Urinary bladder (tissue), 4 donors: Measurements from ENCODE around the gene PLCB2. TPM values are rescaled to one million over a fixed set of nuclear protein-coding genes. Genes with fewer than 3 reads are reported as not detected.

Experiments
- DNase-seq: peaks from one replicate; pipeline ENCODE4 v3.0.0-alpha.2; 2015; ENCODE audit errors: extremely low spot score
- H3K27ac ChIP-seq: one replicate; pipeline ENCODE4 v1.5.1; 2013; ENCODE audit warnings: low read depth, mild to moderate bottlenecking, moderate library complexity
- H3K36me3 ChIP-seq: one replicate; pipeline ENCODE4 v1.6.1; 2013; ENCODE audit warnings: mild to moderate bottlenecking, moderate library complexity; ENCODE audit not compliant: insufficient read depth
- H3K4me1 ChIP-seq: one replicate; pipeline ENCODE4 v1.6.1; 2013; ENCODE audit warnings: mild to moderate bottlenecking, moderate library complexity; ENCODE audit not compliant: insufficient read depth
- H3K4me3 ChIP-seq: one replicate; pipeline ENCODE4 v1.5.1; 2013; ENCODE audit warnings: low read depth, low read length
- WGBS: extraction: QIAGEN DNeasy Blood & Tissue Kit; methylation state at CpG from one replicate; pipeline ENCODE4 v1.1.7; 2013; 5-methylcytosine and 5-hydroxymethylcytosine counted together
- polyA plus RNA-seq: library from polyadenylated mRNA; stranded (reverse); fragments of 200-250 nt; gene quantifications from one replicate; pipeline ENCODE4 v1.2.3, GENCODE V29; 2013
- total RNA-seq: library from RNA; depleted of rRNA; stranded (reverse); fragments of >200 nt; gene quantifications from one replicate; pipeline ENCODE4 v1.2.3, GENCODE V29; 2014
- donor health status: healthy with polysubstance abuse.
- donor health status: healthy.

Gene PLCB2
- total and polyA plus RNA-seq, 2 donors, result 3.9 to 9.8 TPM

DNA sequence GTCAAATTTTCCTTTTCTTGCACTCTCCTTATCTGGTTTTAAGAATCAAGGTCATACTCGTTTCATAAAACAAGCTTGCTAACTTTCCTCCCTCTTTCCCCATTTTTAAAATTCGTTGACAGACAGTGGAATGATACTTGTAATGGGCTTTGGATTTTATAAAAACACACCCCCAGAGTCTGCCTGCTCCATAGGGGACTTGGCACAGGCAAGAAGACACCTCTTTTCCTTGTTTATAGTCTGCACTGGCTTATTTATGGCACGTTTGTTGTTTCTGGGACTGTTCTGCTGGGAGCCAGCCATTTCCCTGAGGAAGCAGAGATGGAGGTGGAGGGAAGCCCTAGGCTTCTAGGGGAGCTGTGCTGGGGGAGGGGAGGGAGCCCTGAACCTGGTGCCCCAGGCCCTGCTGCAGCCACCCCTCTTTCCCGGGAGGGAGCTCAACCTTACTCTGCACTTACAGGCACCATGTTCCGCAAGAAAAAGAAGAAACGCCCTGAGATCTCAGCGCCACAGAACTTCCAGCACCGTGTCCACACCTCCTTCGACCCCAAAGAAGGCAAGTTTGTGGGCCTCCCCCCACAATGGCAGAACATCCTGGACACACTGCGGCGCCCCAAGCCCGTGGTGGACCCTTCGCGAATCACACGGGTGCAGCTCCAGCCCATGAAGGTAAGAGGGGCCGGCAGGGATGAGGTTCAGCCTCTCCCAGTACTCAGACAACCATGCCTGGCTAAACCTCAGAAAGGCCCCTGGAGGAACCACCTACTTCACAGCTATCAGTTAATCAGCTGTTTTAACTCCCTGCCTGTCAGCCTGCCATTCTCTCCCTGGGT, 43.2 kb downstream of the PLCB2 start:
- whole genome bisulfite sequencing, result 78% methylated on average over 16 of the region's 16 CpGs
- H3K27ac ChIP-seq, result no peak overlapping the region
- DNase-seq, result no peak
- H3K36me3 ChIP-seq, result no peaks in the 10 kb centered on the region
- H3K4me3 ChIP-seq, result no peak overlapping the region
- no peaks in the 10 kb centered on the region for H3K4me1 ChIP-seq

DNA sequence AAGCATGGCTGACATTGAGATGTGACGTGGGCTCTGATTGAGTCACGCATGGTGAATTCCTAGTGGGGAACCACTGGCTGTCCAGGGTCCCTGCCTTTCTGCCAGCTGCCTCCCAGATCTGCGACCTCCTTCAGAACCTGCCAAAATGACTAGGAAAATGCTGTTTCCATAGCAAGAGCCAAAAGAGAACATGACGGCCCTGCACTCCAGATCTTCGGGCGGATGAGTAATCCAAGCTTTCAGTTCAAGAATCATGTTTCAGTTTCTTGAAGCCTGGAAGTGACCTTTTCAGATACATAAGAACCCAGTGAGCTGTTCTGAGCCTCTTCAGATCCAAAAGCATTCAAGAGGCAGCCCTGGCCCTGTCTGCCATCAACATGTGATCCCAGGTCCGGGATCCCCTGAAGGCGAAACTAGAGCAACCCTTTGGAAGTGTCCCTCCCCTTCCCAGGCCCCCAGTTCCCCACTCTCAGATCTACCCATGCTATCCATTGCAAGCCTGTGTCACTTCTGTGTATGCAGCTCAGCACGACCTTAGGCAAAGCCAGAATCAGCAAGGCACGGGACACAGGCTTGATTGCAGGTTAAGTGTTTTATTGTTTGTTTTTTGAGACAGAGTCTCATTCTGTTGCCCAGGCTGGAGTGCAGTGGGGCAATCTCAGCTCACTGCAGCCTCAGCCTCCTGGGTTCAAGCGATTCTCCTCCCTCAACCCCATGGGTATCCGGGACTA, 44.5 kb downstream of the PLCB2 start:
- WGBS, result 83% methylated on average over 12 of the region's 12 CpGs
- no peak overlapping the region for H3K4me3 ChIP-seq
- DNase-seq, result no peak

GRCh38 chr15:40259021-40259420, 48.7 kb downstream of the PLCB2 start:
- Histone ChIP-seq H3K4me3 (no peak overlapping the region), H3K27ac (no peak overlapping the region), H3K36me3 (no peaks in the 10 kb centered on the region), H3K4me1 (no peaks in the 10 kb centered on the region)
- DNase-seq, result no peak
- 63% methylated on average over 7 of the region's 7 CpGs for whole genome bisulfite sequencing

More for the DNA sequence above, 44.5 kb downstream of the PLCB2 start:
- H3K4me1 ChIP-seq, result no peaks in the 10 kb centered on the region
- H3K27ac ChIP-seq, result no peak overlapping the region
- H3K36me3 ChIP-seq, result no peaks in the 10 kb centered on the region

- no peak overlapping the region for H3K4me3 ChIP-seq
- no peak for DNase-seq
- WGBS, result 64% methylated on average over 8 of the region's 8 CpGs
- no peaks in the 10 kb centered on the region for H3K36me3 ChIP-seq
- no peaks in the 10 kb centered on the region for H3K4me1 ChIP-seq
- no peak overlapping the region for H3K27ac ChIP-seq
Measured at GRCh38 chr15:40258544-40258943, 49.2 kb downstream of the PLCB2 start.

- Histone ChIP-seq H3K27ac (no peak overlapping the region), H3K4me3 (no peak overlapping the region), H3K4me1 (no peaks in the 10 kb centered on the region), H3K36me3 (no peaks in the 10 kb centered on the region)
- DNase-seq, result no peak
- 81% methylated on average over 9 of the region's 9 CpGs for WGBS
Measured at GRCh38 chr15:40257656-40258450, 49.9 kb downstream of the PLCB2 start.

GRCh38 chr15:40256638-40257235, 51.0 kb downstream of the PLCB2 start:
- Histone ChIP-seq H3K36me3 (no peaks in the 10 kb centered on the region), H3K4me3 (no peak overlapping the region), H3K27ac (no peak overlapping the region), H3K4me1 (no peaks in the 10 kb centered on the region)
- no peak for DNase-seq
- 91% methylated on average over 17 of the region's 17 CpGs for WGBS

DNA sequence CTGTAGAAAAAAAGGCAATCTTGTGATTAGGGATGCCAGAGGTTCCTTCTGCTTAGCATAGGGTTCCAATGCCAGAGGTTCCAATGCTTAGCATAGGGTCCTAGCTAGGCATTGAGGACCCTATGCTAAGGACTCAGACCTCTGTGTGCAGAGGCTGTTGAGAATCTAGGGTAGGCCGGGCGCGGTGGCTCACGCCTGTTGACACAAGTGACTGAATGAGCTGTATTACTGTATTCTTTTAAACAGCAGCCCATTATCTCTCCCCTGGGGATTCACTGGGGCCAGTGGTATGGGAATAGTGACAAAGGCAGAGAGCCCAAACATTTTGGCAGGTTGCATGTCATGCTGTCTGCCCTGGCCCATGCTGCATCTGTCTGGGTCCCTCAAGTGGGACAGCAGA, 52.7 kb downstream of the PLCB2 start:
- no peak overlapping the region for H3K4me3 ChIP-seq
- no peaks in the 10 kb centered on the region for H3K4me1 ChIP-seq
- no peak for DNase-seq
- no peak overlapping the region for H3K27ac ChIP-seq
- WGBS, result 96% methylated on average over 4 of the region's 4 CpGs
- no peaks in the 10 kb centered on the region for H3K36me3 ChIP-seq

DNA sequence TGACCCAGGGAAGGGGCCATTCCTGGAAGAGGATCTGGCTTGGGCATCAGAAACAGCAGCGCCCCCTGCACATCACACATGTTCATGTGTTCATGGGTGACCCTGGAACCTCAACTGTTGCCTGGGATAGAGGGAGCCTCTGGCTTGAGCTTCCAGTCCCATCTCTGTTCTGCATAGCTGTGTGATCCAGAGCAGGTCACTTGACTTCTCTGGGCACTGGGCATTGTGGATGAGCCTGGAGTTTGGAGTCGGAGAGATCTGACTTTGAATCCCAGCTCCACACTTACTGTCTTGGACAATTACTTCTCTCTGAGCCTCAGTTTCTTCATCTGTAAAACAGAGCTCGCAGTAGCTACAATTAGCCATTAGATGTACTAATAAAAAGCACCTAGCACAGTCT, 53.3 kb downstream of the PLCB2 start:
- Histone ChIP-seq H3K36me3 (no peaks in the 10 kb centered on the region), H3K4me3 (no peak overlapping the region), H3K27ac (no peak overlapping the region), H3K4me1 (no peaks in the 10 kb centered on the region)
- 96% methylated on average over 3 of the region's 3 CpGs for WGBS
- no peak for DNase-seq

- Histone ChIP-seq H3K27ac (no peak overlapping the region), H3K36me3 (no peaks in the 10 kb centered on the region), H3K4me1 (no peaks in the 10 kb centered on the region), H3K4me3 (peak overlapping the region; percentile 44)
- 41% methylated on average over 28 of the region's 28 CpGs for WGBS
- no peak for DNase-seq
Measured at GRCh38 chr15:40253167-40253790, 54.5 kb downstream of the PLCB2 start.

DNA sequence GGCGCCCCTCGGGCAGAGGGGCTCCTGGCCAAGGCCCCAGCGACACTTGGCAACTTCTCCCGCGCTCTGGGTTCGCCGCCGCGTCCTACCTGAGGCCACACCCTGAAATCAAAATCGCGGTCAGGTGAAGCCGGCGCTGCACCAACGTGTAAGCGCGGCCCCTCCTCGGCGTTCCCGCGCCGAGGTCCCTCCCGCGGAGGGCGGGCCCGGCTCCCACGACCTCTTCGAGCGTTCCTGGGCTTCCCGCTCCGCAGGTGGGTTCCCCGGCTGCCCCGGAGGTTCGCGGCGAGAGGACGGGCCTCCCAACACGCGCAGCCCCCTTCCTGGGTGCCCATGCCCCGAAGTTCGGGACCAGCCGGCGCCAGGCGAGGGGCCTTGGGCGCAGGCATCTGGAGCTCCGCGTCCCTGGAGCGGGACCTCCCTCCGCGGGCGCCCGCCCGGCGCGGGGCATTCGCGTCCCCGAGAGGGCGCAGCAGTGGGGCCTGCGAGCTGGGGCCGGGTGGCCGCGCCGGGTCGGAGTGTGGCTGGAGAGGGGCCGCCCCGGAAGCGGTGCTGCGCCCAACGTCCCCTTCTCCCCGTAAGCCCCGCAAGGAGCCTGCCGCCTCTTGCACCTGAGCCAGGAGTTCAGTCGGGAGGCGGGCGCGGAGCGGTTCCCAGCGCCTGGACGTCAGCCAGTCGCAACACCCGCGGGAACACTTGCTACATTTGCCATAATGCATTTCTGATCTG, 55.1 kb downstream of the PLCB2 start:
- Histone ChIP-seq H3K4me3 (peak overlapping the region; percentile 44), H3K4me1 (no peaks in the 10 kb centered on the region), H3K27ac (no peak overlapping the region), H3K36me3 (no peaks in the 10 kb centered on the region)
- no peak for DNase-seq
- WGBS, result 3% methylated on average over 82 of the region's 82 CpGs

DNA sequence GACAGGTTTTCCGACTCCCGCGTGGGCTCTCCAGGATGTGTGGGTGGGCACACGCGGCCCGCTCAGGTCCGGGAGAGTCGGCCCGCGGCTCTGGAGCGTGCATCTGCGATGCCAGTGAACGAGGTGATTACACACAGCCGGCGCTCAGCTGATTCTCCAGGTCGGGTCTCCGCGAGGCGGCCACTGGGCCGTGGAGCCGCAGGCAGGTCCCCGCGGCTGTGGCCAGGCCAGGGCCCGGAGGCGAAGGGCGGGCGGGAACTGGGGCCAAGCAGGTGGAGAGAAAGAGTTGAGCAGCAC, 55.6 kb downstream of the PLCB2 start:
- Histone ChIP-seq H3K36me3 (no peaks in the 10 kb centered on the region), H3K4me1 (no peaks in the 10 kb centered on the region), H3K27ac (no peak overlapping the region), H3K4me3 (no peak overlapping the region)
- DNase-seq, result no peak
- 60% methylated on average over 27 of the region's 27 CpGs for WGBS

DNA sequence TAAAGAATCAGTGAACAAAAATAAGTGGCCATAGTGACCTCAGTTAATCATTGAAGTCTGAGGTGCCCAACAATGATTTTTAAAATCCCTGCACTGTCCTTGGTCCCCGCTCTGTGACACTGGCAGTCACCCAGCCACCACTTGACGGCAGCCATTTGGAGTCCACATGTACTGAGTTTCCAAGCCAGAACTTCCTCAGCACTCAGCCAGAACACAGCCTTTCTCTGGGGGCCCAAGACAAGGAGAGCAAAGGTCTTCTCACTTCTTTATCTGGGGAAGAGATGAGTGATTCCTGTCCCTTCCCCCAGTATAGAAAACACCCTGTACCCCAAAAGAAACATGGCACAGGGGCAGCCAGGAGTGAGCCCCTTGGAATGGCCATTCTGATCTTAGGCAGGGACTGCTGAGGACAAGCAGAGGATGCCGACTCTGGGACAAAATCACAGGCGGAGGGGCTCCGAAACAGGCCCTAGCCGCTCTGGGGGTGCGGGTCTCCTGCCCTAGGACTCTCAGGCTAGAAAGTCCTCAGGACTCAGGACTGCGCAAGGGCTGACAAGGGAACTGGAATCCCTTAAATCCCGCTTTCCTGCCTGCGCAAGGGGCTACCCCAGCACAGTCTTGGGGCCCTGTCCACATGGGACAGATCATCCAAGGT, 56.1 kb downstream of the PLCB2 start:
- no peak overlapping the region for H3K4me3 ChIP-seq
- H3K4me1 ChIP-seq, result no peaks in the 10 kb centered on the region
- no peak overlapping the region for H3K27ac ChIP-seq
- 91% methylated on average over 10 of the region's 10 CpGs for WGBS
- no peak for DNase-seq
- no peaks in the 10 kb centered on the region for H3K36me3 ChIP-seq
